HG02642 (cell line): ENCODE results near the gene PITPNB.

Source experiments
- ATAC-seq: cut with Tn5 transposase; IDR thresholded peaks from one replicate; pipeline ENCODE4 v1.9.1; 2021; ENCODE audit warnings: mild to moderate bottlenecking; ENCODE audit not compliant: unreplicated experiment, poor library complexity

PITPNB gene

DNA sequence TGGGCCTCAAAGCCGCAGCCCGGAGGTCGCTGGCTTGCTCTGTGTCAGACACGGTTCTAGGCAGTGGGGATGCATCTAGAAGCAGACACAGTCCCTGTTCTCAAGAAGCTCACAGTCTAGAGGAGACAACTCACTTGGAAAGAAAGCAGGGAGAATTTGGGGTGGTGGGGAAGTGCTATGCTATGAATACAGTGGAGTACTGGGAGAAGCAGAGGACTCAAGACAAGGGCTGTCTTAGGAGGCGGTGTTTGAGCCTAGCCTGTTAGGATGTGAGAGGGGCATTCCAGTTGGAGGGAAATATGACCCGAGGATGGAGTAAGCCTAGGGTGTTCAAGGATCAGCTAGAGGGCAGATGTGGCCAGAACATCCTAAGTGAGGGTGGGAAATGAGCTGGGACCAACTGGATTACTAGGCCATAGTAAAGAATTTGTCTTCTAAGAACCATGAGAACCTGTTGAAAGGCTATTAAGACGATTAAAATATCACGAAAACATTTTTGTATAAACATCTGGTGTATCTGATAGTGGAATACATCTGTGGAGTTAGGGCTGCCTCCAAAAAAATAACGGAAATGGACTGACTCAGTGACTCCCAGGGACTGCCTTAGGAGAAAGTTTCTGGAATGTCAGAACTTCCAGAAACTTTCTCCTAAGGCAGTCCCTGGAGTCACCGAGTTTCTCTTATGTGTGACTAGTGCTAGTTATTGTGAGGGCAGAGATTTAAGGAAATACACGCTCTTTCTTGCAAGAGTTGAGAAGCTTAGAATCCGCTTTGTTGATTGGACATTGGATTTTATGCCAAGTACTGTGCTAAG is 1.1 kb upstream of the PITPNB start:
- ATAC-seq, result peak; percentile 33

DNA sequence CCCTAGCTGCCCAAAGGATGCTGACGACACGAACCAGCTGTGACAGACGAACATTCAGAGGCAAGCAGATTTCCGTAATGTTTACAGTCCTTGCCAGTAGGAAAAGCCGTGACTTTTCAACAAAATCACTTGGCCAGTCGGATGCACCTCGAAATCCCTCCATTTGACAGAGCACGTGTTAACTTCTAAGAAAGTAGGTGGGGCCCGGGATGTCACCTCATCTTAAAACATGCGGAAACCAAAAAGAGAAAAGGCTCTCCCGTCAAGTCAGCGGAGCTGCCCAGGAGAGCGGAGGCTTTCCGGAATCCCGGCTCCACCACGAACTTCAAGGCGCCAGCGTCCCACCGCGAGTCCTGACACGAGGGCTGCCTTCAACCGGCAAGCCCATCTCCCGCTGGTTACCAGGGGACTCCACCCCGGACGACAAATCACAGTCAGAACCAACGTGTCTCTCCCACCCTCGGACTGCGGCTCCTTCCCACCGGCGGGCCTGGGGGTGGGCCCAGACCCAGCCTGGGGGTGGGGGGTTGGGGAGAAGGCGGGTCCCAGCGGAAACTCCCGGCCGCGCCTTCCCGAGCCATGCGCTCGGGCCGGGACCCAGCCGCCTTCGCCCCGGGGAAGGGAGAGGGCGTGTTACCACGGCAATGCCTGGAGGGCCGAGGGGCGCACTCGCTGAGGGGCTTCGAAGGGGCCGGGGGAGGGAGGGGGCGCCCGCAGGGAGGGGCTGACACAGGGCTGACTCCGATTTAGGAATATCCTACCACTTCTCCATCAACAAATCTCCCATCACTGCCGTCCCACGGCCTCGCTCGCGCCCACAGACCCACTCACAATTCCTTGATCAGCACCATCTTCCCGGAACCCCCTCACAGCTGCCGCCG is 475 bp downstream of the PITPNB start:
- peak; percentile 37 for ATAC-seq

DNA sequence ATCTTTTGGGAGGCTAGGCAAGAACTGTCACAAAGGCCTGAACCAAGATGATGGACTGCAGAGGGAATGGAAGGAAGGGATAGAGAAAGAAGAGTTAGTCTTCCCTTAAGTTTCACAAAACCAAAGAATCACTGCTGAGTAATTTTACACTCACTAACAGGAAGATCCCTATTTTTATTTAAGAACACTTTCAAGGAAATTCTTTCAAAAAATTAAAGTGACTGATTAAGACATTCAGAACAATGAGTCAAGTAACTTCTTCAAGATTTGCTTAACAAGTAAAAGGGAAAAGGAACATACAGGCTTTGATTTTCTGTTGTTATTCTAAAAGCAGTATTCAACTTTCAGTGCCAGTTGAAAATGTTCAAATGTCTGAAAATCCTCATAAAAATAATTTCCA is 3.1 kb downstream of the PITPNB start:
- no peak for ATAC-seq

DNA sequence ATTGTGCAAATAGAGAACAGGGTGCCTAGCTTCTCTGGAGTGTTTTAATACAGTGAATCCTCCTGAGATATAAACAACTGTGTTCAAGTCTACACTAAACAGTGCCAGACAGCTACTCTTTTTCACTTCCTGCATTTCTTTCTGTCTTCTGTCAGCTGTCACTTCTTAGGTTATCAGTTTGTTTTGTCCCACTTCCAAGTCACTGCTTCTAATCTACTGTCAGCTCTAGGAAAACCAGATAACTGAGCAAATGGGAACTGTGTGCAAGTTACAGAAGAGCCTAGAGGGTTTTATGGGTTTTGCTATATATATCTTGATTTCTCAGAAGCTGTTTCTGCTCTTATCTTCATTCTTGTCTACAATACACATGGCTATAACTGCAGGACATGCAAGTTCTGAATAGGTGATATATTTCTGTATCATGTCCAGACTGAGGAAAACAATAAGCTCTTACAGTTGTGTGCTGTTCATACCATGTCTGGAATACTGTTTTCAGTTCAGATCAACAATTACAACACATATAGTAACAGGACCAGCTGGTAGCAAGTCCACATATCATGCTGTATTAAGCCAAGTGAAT is 5.8 kb downstream of the PITPNB start:
- no peak for ATAC-seq

DNA sequence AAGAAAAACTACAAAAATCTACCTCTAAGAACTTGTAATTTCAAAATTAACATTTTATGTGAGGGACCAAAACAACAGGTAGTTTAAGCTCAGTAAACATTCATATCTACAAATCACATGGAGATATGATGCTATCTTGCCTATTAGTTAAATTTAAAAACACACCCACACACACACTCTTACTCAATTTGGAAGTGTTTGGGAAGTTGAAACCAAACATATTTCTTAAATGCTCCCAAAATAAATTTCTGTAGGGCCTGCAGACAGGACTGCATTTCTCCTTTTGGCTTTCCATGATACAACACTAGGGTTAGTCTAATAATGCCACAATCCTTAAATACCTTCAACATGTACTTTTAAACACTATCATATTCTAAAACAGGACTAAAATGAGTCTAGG is 7.0 kb downstream of the PITPNB start:
- no peak for ATAC-seq

DNA sequence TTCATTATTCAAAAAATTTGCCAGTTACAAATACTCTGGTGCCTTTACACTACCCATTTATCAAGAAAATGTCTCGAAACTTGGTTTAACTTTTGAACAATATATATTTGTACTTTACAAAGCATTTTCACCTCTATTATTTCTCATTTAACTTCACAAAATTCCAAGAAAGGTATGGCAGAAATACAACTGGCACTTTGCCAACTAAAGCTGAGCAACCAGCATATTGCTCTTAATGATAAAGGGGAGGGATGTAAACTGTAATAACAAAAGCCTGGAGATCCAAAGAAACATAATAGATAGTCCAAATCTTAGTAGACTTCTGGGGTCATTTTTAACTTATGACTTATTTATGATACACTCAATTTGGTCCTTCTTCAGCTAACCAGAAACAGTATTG is 7.7 kb downstream of the PITPNB start:
- ATAC-seq, result no peak

DNA sequence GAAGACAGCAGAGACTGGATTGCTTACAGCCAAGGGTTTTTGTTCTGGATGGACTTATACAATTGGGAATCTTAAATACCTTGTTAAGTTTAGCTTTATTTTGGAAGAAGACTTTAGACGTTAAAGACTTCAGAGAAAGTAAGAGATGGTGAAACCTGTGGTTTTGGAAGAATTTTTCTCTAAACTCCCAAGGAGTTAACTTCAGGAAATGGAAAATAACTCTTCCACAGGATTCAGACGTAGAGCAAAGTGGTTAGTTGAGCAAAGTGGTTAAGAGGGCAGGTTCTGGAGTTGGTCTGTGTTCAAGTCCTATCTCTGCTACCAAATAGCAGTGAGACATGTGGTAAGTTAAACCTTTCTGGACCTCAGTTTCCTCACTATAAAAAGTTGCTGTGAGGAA is 12.8 kb downstream of the PITPNB start:
- ATAC-seq, result no peak

DNA sequence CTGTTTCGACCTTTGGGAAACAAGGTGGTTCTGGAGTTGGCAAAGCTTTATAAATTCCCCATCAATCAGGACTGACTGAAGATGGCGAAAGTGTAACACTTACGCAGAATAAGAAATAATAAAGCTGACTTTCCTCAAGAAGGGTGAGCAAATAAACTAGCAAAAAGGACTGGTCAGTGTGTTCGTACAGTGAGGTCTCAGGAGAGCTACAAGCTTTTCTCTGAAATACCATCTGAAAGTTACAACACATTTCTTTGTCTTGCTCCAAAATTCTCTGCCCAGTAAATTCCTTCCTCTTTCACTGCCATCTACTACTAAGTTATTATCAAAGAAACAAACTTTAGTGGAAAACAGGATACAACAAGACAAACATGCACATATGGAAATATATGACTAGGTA is 13.4 kb downstream of the PITPNB start:
- no peak for ATAC-seq

DNA sequence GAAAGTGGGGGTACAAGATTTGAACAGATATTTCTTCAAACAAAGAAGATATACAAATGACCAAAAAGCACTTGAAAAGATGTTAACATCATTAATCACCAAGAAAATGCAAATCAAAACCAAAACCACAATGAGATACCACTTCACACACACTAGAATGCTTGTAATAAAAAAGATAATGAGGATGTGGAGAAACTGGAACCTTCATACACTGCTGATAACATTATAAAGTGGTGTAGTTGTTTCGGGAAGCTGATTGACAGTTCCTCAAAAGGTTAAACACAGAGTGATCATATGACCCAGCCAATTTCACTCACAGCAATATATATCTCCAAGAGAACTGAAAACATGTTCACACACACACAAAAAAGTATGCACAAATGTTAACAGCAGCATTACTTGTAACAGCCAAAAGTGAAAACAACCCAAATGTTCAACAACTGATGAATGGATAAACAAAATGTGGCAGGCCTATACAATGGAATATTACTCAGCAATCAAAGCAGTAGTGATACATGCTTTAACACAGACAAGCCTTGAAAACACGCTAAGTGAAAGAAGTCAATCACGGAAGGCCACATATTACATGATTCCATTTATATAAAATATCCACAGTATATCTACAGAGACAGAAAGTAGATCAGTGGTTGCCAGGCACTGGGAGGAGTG is 15.1 kb downstream of the PITPNB start:
- ATAC-seq, result no peak

DNA sequence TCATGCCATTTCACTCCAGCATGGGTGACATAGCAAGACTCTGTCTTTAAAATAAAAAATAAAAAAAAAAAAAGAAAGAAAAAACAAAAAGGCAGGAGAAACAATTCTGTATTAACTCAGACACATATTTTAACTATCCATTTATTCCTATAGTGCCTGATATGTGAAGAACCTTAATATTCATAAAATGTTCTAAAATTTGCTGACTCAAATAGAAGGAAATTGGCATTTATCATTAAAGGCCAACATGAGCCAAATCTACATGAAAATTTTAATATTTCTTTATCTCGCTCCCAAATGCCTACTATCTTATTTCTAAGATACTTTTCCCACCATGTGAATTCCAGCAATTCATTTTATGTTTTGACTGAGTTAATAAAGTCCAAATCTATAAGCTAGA is 18.9 kb downstream of the PITPNB start:
- ATAC-seq, result no peak

DNA sequence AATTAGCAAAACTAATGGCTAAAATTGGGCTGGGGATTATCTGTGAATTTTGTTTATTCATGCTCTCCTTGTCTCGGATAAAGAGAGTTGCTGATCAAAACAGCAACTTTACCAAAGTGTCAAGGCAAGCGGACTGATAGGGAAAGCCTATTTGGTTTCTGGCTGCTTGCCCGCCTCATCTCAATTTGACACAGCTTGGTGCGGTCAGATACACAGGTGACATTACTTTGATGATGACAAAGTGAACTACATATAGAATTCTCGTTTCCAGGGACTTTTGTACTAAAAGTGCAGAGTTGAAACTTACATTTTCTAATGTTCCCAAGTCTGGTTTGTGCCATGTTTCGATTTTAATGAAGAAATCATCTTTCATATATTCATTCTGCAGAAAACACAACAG is 22.8 kb downstream of the PITPNB start:
- ATAC-seq, result peak; percentile 51

DNA sequence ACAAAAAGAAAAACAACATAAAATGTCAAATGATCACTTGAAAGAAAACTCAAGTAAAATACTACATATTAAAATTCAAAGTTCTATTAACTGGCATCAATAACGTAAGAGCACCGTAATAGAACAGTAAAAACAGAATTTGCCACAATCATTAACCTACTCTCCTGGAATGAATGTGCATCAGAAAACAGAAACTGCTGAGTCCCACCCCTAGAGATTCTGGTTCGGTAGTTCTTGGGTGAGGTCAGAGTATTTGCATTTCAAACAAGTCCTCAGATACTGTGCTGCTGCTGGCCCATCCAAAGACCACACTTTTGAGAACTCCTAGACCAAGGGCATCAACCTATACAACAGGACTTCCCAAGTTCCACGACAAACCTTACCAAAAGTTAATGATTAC is 23.5 kb downstream of the PITPNB start:
- peak; percentile 83 for ATAC-seq

DNA sequence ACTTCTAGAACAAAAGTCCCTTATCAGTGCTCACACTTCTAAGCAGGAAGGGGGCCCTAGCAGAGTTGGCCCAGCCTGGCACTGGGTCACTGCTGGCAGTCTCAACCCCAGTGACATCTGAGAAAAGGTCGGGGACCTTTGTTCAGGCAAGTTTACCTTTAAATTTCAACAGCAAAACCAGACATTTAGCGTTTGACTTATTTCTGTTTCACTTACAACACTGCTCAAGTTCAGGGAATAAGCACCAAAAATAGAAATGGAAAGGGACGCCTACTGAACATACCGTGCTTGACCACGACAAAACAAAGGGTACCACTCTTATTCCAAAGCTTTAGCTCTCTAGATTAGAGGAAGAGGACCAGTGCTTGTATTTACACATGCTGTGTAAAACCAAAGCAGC is 26.2 kb downstream of the PITPNB start:
- ATAC-seq, result no peak

DNA sequence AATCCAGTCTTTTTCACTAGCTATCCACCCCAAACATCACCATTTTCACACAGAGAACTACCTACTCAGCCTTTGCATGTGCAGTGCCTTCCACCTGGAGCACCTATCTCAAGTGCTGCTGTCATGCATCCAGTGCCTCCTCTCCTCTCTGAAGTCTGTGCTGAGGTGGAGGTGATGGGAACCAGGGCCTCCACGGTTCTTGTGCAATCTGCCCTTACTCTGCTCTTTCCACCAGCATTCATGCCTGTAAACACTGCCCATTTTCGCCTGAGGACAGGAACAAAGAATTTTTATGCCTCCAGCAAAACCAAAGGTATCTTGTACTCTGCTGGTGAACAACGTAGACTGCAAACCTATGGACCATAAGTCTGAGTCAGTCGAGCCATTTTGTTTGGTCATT is 27.0 kb downstream of the PITPNB start:
- ATAC-seq, result no peak

DNA sequence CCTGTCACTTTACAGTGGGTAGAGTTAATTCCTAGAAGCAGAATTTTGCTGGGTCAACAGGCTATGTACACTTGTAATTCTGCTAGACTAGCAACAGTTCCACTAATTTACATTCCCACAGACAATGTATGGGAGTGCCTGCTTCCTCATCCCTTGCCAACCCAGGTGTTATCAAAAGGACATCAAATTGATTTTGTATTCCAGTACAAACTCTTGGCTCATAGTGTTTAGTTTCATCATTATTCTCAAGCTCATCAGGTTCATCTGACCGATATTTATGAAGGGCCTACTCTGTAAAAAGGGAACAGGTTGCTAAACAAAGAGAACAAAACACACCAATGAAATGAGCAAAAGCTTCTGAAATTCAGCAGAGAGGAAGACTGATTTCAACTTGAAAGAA is 30.7 kb downstream of the PITPNB start:
- ATAC-seq, result no peak

DNA sequence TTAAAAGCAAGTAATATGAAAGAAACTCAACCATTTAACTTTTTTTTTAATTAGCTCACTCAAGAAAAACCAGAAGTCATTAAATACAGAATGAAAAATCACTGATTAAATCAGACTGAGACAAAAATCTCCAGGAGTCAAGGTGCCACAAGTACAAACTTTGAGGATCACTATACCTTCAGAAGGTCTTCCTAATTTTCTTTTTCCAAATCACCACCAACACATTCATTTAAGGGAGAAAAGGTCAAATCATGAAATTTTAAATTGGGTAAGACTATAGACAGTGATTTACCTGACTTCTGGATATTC is 32.3 kb downstream of the PITPNB start:
- ATAC-seq, result no peak

DNA sequence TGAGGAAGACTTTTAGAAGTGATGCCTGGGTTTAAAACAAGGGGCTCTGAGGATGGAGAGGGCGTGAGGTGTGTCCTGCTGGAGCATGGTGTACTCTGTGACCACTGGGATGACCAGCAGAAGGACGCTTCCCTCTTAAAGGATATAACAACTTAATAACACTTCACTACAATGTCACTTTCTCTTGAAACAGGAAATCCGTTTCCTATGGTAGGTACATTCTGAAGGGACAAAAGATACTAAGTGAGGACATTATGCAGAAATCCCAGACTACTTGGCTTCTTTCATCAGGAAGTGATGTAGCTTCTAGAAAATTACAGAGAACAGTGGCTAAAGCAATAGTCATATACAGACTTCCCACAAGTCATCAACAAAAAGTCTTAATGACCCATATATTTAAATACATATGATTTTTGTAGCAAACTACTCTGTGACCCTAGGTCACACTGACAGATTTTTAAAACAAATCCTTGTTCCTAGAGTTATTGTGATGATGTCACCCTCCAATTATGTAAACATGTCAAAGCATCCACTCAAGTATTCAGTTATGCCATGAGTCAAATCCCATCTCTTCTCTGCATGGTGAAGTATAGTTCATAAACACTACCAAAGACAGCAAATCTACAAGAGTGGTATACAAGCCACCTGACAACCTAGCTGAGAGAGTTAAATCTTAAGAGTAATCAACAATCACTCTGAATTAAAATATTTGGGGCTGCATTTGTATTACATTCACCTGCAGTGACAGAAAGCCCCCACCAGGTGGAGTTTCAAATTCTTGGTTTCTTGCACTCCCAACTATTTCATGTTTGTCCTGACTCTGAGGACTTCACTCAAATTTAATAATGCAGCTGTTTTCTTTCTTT is 32.8 kb downstream of the PITPNB start:
- ATAC-seq, result no peak

DNA sequence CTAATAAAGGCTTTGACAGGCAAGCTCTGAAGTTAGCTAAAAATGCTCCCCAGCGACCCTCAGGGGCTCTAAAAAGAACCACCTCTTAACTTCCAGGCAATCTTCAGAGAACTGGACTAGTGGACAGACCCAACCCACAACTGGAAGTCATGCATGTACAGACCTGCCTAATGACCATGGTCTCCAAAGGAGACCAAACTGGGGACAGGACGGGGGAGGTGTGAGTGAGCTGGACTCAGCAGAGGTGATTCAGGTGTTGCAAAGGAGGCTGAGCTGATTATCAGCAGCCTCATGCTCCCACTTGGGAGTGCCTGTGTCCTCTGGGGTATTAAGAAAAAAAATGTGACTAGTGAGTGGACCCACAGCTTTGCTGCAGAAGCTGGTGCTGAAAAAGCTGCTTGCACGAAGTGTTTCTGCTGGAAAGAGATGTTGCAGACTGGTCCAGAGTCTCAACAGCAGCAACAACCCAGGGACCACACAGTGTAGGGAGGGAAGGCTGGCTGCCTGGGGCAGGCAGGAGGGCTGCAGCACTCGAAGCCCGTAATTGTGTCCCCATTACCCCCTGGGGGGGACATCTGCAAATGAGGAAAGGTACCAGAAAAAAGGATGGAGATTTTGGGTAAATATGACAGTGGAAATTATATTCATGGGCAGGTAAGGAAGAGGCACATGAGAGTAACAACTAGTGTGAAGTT is 35.3 kb downstream of the PITPNB start:
- no peak for ATAC-seq

DNA sequence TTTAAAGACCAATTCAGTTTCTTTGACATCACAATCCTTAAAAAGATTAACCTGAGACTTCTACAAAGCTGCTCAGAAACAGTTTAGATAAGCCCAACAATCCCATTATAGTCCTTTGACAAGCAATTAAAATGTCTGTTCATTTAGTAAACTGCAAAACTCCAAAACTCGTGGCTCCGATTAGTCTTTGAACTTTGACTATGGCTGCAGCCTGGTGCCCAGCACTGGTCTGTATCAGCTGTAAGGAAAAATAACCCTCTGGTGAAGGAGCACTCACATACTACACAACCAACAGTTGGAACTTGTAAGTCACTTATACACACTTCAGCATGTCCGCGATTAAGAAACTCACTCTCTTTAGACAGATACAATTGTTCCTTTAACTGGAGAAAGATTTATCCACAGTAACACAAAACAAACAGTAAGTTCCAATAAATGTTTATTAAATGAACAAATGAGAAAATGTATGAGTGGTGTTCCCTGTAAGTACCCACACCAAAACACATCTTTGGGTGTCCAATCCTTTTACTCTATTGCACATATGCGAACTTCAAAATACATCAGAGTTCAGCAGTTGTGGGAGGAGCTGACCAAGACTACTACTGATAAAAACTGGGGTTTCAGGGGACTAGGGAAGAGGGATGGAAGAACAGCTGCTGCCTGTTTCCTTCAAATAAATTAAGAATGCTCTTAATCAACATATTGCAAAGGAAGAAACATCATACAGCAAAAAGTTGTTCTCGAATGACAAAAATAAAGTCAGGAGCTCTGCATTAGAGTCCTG is 36.4 kb downstream of the PITPNB start:
- ATAC-seq, result no peak
